ENCODE measurements around the gene KDM5B. TPM values are rescaled to one million over a fixed set of nuclear protein-coding genes. Genes with fewer than 3 reads are reported as not detected.

KDM5B gene
- total RNA-seq, 1 experiment from 2014 or later: 71.2 TPM

DNA sequence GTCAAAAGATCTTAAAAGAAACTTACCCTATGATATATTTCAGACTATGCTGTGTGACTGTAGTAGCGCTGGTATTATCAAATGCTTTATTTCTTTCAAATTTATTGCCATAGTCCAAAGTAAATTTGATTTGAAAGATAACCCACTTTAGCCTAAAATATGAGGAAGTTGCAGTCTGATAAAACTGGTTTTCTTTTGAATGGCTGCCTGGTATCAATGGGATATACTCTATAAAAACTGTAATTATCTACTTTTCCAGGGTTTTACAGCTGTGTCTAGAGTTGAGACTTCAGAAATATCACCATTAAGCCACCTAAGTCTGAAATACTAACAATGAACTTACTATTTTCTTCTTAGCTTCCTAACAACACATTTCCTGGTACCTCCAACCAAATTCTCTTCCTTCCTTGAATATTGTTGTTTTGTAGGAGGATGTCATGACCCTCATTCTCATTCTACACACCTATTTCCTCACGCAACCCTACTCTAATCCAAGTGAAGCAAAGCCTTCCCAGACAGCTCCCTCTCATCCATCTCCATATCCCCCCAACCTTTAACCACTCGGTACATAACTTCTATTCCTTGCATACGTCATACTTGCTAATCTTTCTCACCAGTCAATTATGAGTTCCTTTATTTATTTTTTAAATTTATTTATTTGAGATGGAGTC lies 17.0 kb downstream of the KDM5B start:
- TF ChIP-seq, protein P1, sequence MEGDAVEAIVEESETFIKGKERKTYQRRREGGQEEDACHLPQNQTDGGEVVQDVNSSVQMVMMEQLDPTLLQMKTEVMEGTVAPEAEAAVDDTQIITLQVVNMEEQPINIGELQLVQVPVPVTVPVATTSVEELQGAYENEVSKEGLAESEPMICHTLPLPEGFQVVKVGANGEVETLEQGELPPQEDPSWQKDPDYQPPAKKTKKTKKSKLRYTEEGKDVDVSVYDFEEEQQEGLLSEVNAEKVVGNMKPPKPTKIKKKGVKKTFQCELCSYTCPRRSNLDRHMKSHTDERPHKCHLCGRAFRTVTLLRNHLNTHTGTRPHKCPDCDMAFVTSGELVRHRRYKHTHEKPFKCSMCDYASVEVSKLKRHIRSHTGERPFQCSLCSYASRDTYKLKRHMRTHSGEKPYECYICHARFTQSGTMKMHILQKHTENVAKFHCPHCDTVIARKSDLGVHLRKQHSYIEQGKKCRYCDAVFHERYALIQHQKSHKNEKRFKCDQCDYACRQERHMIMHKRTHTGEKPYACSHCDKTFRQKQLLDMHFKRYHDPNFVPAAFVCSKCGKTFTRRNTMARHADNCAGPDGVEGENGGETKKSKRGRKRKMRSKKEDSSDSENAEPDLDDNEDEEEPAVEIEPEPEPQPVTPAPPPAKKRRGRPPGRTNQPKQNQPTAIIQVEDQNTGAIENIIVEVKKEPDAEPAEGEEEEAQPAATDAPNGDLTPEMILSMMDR (conservative IDR thresholded peaks at IDR 0.05; ENCODE audit: low read depth, low read length): no peak
- TF ChIP-seq EZH2 (IDR thresholded peaks at IDR 0.05; ENCODE audit: borderline replicate concordance, low read depth, low read length, poor library complexity, severe bottlenecking): no peak
- Histone ChIP-seq H3K4me3 (ENCODE audit: low read depth, low read length, poor library complexity, severe bottlenecking) (no peak overlapping the region), H3K4me1 (ENCODE audit: insufficient read depth, low read length, poor library complexity, severe bottlenecking) (no peaks in the 10 kb centered on the region), H3K9me3 (ENCODE audit: low read depth, low read length, poor library complexity, severe bottlenecking) (no peaks in the 10 kb centered on the region), H3K27me3 (replicated peaks; ENCODE audit: insufficient read depth, low read depth, low read length, poor library complexity) (no peaks in the 10 kb centered on the region), H3K36me3 (ENCODE audit: insufficient read depth, low read length, poor library complexity, severe bottlenecking) (no peaks in the 10 kb centered on the region), H3K27ac (ENCODE audit: low read depth, low read length, poor library complexity, severe bottlenecking) (no peak overlapping the region)
- intact Hi-C loops (cut with micrococcal nuclease; ENCODE audit: unreplicated experiment): no loop called here
- ChIA-PET POLR2A (ENCODE audit: low non-redundant PET) (interaction anchor here (0.7 kb wide), 1 partner anchor 10 kb away, joined by 3 read pairs; no protein-coding TSS in a partner anchor), CTCF (no interaction called here)
- DNase-seq (ENCODE audit: low spot score): no peak
- BruUV-seq (replicated peaks): no TSS peak

DNA sequence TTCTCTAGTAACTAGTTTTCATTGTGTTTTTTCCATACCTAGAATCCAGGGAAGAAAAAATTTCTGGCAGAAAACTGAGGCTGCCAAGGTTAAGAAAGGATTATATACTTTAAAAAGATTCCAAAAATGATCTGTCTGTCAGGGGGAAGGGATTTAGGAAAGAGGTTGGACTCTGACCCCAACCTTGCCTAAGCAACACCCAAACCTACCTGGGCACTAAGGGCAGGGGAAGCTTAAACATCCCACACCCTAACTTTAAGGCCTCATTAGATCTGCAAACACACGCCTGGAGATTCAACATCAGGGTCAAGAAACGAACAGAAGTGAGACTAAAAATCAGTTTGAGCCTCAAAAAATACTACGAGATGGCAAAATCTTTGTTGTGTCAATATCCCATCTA lies 19.4 kb downstream of the KDM5B start:
- BruUV-seq (replicated peaks): no TSS peak

DNA sequence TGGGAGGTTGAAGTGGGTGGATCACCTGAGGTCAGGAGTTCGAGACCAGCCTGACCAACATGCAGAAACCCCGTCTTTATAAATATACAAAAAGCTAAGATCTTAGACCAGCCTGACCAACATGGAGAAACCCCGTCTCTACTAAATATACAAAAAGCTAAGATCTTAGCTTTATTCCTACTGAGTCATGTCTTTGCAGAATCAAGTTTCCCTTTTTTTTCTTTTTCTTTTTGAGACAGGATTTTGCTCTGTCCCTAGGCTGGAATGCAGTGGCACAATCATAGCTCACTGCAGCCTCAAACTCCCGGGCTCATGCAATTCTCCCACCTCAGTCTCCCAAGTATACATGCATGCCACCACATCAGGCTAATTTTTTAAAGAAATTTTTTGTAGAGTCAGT lies 21.4 kb downstream of the KDM5B start:
- H3K27ac ChIP-seq (ENCODE audit: low read depth, low read length, poor library complexity, severe bottlenecking): no peak overlapping the region
- DNase-seq (ENCODE audit: low spot score): no peak
- CTCF ChIA-PET: no interaction called here
- H3K4me1 ChIP-seq (ENCODE audit: insufficient read depth, low read length, poor library complexity, severe bottlenecking): no peaks in the 10 kb centered on the region
- intact Hi-C loops (cut with micrococcal nuclease; ENCODE audit: unreplicated experiment): no loop called here
- H3K36me3 ChIP-seq (ENCODE audit: insufficient read depth, low read length, poor library complexity, severe bottlenecking): no peaks in the 10 kb centered on the region
- POLR2A ChIA-PET (ENCODE audit: low non-redundant PET): no interaction called here
- H3K9me3 ChIP-seq (ENCODE audit: low read depth, low read length, poor library complexity, severe bottlenecking): no peaks in the 10 kb centered on the region
- TF ChIP-seq, protein P1 (conservative IDR thresholded peaks at IDR 0.05; ENCODE audit: low read depth, low read length): no peak
- no peak for TF ChIP-seq EZH2 (IDR thresholded peaks at IDR 0.05; ENCODE audit: borderline replicate concordance, low read depth, low read length, poor library complexity, severe bottlenecking)
- H3K27me3 ChIP-seq (replicated peaks; ENCODE audit: insufficient read depth, low read depth, low read length, poor library complexity): no peaks in the 10 kb centered on the region
- no peak overlapping the region for H3K4me3 ChIP-seq (ENCODE audit: low read depth, low read length, poor library complexity, severe bottlenecking)
- BruUV-seq (replicated peaks): no TSS peak

More for the DNA sequence above, 19.4 kb downstream of the KDM5B start:
- POLR2A ChIA-PET (ENCODE audit: low non-redundant PET): no interaction called here
- no peak overlapping the region for H3K4me3 ChIP-seq (ENCODE audit: low read depth, low read length, poor library complexity, severe bottlenecking)
- H3K9me3 ChIP-seq (ENCODE audit: low read depth, low read length, poor library complexity, severe bottlenecking): no peaks in the 10 kb centered on the region
- no peaks in the 10 kb centered on the region for H3K27me3 ChIP-seq (replicated peaks; ENCODE audit: insufficient read depth, low read depth, low read length, poor library complexity)
- DNase-seq (ENCODE audit: low spot score): no peak
- TF ChIP-seq EZH2 (IDR thresholded peaks at IDR 0.05; ENCODE audit: borderline replicate concordance, low read depth, low read length, poor library complexity, severe bottlenecking): no peak
- TF ChIP-seq, protein P1 (conservative IDR thresholded peaks at IDR 0.05; ENCODE audit: low read depth, low read length): no peak
- H3K36me3 ChIP-seq (ENCODE audit: insufficient read depth, low read length, poor library complexity, severe bottlenecking): no peaks in the 10 kb centered on the region
- H3K27ac ChIP-seq (ENCODE audit: low read depth, low read length, poor library complexity, severe bottlenecking): no peak overlapping the region
- H3K4me1 ChIP-seq (ENCODE audit: insufficient read depth, low read length, poor library complexity, severe bottlenecking): no peaks in the 10 kb centered on the region
- intact Hi-C loops (cut with micrococcal nuclease; ENCODE audit: unreplicated experiment): no loop called here
- CTCF ChIA-PET: no interaction called here
